Measurements from ENCODE around the gene SF3B2. TPM values are rescaled to one million over a fixed set of nuclear protein-coding genes. Genes with fewer than 3 reads are reported as not detected.

SF3B2 gene
- total and polyA plus RNA-seq, 9 of the 15 experiments (the other 6 are each of a cell fraction or from before 2014, with no cell fraction given), result 58.3 to 248 (median 157) TPM

GRCh38 chr11:66069715-66070603 lies 17.8 kb downstream of the SF3B2 start, which contains the start of gene PACS1 (continued):
- TF ChIP-seq MNT (conservative IDR thresholded peaks at IDR 0.05) (peak in 1 of 2 experiments; percentile 47; a peak in 1 of 4 replicates), ZNF124 (CRISPR knock-in tag; IDR thresholded peaks at IDR 0.05) (no peak), ZBTB11 (CRISPR knock-in tag; IDR thresholded peaks at IDR 0.05) (peak in 1 of 3 experiments; percentile 63; a peak in 2 of 6 replicates), IRF1 (CRISPR knock-in tag; IDR thresholded peaks at IDR 0.05; ENCODE audit: borderline replicate concordance) (no peak), PREB (CRISPR knock-in tag; IDR thresholded peaks at IDR 0.05) (no peak), ZNF445 (CRISPR knock-in tag; IDR thresholded peaks at IDR 0.05; ENCODE audit: low read depth) (no peak), ZNF217 (CRISPR knock-in tag; IDR thresholded peaks at IDR 0.05) (no peak), ARID4B (CRISPR knock-in tag; IDR thresholded peaks at IDR 0.05) (no peak), JUNB (CRISPR knock-in tag; conservative IDR thresholded peaks at IDR 0.05) (no peak), JUND (IDR thresholded peaks at IDR 0.05; ENCODE audit: borderline replicate concordance, low read depth, low read length) (no peak), JUND (tag; IDR thresholded peaks at IDR 0.05; ENCODE audit: borderline replicate concordance, low read depth, low read length) (no peak), RBFOX2 (IDR thresholded peaks at IDR 0.05; ENCODE audit: low read depth, low read length) (peak; percentile 73), PTTG1 (tag; IDR thresholded peaks at IDR 0.05; ENCODE audit: low read depth) (no peak), SP1 (CRISPR knock-in tag; IDR thresholded peaks at IDR 0.05) (no peak)

Data from K562 (cell line).